Epithelial cell of esophagus (primary cell): Measurements from ENCODE around the gene ARAP2.

Source experiments
- DNase-seq: peaks from one replicate; pipeline ENCODE4 v3.0.0; 2010; ENCODE audit warnings: low read depth
- H3K4me3 ChIP-seq: 2 replicates; pipeline ENCODE4 v1.5.1; 2011; ENCODE audit warnings: mild to moderate bottlenecking, low read length, control low read depth
- CTCF ChIP-seq: IDR thresholded peaks from 2 replicates; pipeline ENCODE4 v1.5.1; 2011; ENCODE audit warnings: low read depth, mild to moderate bottlenecking, low read length, control low read depth, inconsistent platforms; ENCODE audit not compliant: insufficient read depth; ENCODE audit errors: missing control alignments

Gene ARAP2

DNA sequence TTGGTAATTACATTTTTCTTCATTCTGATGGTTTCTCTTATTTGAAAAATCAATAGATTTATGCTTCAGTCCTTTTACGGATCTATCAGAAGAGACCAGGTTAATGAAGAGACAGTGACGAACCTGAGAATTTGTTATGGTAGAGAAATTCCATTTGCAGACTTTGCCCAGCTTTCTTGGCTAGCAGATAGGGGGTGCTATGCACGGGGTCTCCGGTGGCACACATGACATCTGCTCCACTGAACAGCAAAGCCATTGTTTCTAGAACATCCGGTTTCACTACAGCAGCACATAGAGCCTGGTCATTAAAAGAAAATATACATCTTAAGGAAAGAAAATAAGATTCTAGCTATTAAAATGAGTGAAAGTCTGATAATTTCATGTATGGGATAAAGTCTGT lies 85.1 kb downstream of the ARAP2 start:
- no peak for DNase-seq
- H3K4me3 ChIP-seq, result no peak overlapping the region
- peak; percentile 6 for TF ChIP-seq CTCF

- no peak for TF ChIP-seq CTCF
- no peak overlapping the region for H3K4me3 ChIP-seq
- no peak for DNase-seq
Measured at GRCh38 chr4:36152735-36153134, 91.6 kb downstream of the ARAP2 start.

DNA sequence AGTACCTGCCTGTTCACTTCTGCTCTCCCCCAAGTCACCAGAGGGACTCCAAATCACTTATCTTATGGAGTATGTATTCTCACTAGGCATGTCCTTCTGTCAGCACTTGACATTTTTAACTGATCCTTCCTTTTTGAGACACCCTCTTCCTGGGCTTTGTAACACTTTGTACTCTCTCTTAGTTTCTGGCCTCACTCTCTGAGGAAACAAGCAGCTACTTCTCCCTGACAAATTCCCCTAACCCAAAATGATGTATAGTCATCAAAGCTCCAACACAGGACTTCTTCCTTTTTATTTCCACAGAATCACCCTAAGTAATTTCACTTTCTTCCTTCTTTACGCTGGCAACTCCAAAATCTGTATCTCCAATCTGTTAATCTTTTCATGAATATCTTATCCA lies 101.8 kb downstream of the ARAP2 start:
- no peak for DNase-seq
- TF ChIP-seq CTCF, result no peak

GRCh38 chr4:36141186-36141585 lies 103.1 kb downstream of the ARAP2 start:
- H3K4me3 ChIP-seq, result no peak overlapping the region
- DNase-seq, result no peak
- TF ChIP-seq CTCF, result no peak

More for the DNA sequence above, 101.8 kb downstream of the ARAP2 start:
- H3K4me3 ChIP-seq, result no peak overlapping the region

DNA sequence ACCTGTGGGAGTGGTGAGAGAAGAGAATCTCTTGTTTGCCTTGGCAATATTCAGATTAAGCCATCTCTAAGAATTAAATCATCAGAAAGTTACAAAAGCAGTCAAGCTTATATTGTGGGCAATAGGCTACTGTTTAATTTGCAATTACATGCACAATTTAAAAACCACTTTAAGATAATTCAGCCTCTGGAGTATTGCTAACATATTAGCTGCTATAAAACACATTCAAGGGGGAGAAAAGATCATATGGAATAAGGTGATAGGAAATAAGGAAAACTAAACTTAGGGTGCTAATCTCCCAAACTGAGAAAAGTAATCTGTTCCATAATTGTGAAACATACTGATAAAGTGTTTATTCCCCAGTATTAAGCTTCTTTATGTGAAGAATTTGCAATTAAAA lies 103.9 kb downstream of the ARAP2 start:
- no peak overlapping the region for H3K4me3 ChIP-seq
- DNase-seq, result no peak
- TF ChIP-seq CTCF, result no peak

- DNase-seq, result peak; percentile 91
- H3K4me3 ChIP-seq, result no peak overlapping the region
- no peak for TF ChIP-seq CTCF
Measured at GRCh38 chr4:36138220-36138619, 106.1 kb downstream of the ARAP2 start.

GRCh38 chr4:36137336-36137735 lies 107.0 kb downstream of the ARAP2 start:
- no peak for TF ChIP-seq CTCF
- DNase-seq, result no peak
- H3K4me3 ChIP-seq, result no peak overlapping the region
